BLaER1 treated with 17β-estradiol and CSF1 and Interleukin-3, amounts not matched to agents 10 nM and 100 nM (cell line): Measurements from ENCODE around the gene EID2.

ENCODE experiments used
- H3K27ac ChIP-seq, 11 experiments: shearing (Covaris generic); formaldehyde crosslinking; 2 replicates each; pipeline ENCODE4 v1.8.1; 2022
- H3K27me3 ChIP-seq, 11 experiments: shearing (Covaris generic); formaldehyde crosslinking; 2 replicates each; pipeline ENCODE4 v1.8.1; 2022
- H3K36me3 ChIP-seq, 11 experiments: shearing (Covaris generic); formaldehyde crosslinking; 2 replicates each; pipeline ENCODE4 v1.8.1; 2022
- H3K4me1 ChIP-seq, 10 experiments: shearing (Covaris generic); formaldehyde crosslinking; 2 replicates each; pipeline ENCODE4 v1.8.1; 2022
- H3K4me2 ChIP-seq, 11 experiments: shearing (Covaris generic); formaldehyde crosslinking; 2 replicates each; pipeline ENCODE4 v1.8.1; 2022
- H3K4me3 ChIP-seq, 10 experiments: shearing (Covaris generic); formaldehyde crosslinking; 2 replicates each; pipeline ENCODE4 v1.8.1; 2022
- H3K9ac ChIP-seq, 11 experiments: shearing (Covaris generic); formaldehyde crosslinking; 2 replicates each; pipeline ENCODE4 v1.8.1; 2022
- H3K9me3 ChIP-seq, 11 experiments: shearing (Covaris generic); formaldehyde crosslinking; replicated peaks in 1 of 11; 2 replicates each; pipeline ENCODE4 v1.8.1; 2022
- H4K20me1 ChIP-seq, 11 experiments: shearing (Covaris generic); formaldehyde crosslinking; 2 replicates each; pipeline ENCODE4 v1.8.1; 2022
- Cebpa-rat ChIP-seq, 11 experiments: shearing (Covaris generic); IDR thresholded peaks; 2 replicates each; pipeline ENCODE4 v1.8.1; 2022

EID2 gene

DNA sequence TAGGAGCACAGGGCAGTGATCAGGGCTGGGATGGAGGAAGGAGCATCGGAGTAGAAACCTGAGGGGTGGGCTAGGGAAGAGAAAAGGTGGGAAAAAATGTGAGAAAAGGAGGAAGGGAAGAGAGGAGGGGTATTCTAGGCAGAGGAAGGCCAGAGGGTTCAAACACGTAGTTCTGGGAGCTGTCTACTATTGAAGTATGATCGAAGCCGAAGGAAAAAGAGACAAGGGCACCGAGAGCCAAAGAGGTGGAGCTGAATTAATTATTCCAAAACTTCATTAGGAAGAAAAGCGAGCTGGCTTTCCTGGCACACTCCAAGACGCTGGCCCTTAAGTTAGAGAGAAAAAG is 33.4 kb downstream of the EID2 start:
- Histone ChIP-seq H3K4me3 (peak overlapping the region; percentile 49 to 71 (median 62)), H3K27me3 (peaks cover 38 to 52% (median 46%) of the 10 kb centered on the region in 11 experiments), H3K9ac (peak overlapping the region in 7 of 11 experiments; percentile 45 to 65 (median 53); a peak in 11 of 22 replicates), H4K20me1 (peaks cover 0 to 9% (median 0%) of the 10 kb centered on the region in 11 experiments; a peak in 3 of 22 replicates), H3K4me2 (peak overlapping the region; percentile 62 to 87 (median 80)), H3K4me1 (peaks cover 0 to 15% (median 13%) of the 10 kb centered on the region in 10 experiments; a peak in 7 of 20 replicates), H3K36me3 (peaks cover 0 to 8% (median 0%) of the 10 kb centered on the region in 11 experiments; a peak in 1 of 22 replicates), H3K27ac (no peak overlapping the region), H3K9me3 (no peaks in the 10 kb centered on the region)
- no peak for TF ChIP-seq Cebpa-rat (IDR thresholded peaks at IDR 0.05)

DNA sequence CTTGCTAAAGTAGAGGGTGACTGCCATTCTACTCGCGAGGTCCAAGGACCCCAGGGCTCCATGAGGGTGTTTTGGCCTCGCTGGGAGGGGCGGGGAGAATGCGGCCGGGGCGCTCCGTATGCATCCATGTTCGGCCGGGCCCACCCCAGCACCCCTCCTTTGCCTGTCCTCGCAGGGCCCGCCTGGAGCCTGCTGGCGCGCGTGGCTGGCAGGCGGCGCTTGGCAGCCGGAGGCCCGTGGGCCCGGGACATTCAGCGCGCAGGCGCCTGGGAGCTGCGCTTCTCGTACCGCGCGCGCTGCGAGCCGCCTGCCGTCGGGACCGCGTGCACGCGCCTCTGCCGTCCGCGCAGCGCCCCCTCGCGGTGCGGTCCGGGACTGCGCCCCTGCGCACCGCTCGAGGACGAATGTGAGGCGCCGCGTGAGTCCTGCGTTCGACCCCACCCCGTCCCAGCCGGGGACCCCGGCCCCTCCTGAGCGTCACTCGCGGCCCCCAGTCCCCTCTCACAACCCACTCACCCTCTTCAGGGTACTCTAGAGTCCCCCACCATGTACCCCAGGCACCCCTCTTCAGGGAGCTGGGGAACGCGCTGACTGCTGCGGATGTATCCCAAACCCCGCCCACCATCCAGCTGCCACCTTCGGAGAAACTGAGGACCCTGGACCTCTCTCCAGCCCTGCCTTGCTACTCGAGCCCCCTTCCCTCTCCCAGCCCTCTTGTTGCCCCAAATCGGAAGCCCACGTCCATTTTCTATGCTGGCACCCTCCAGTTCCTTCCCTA is 37.1 kb downstream of the EID2 start:
- H3K4me1 ChIP-seq: peaks cover 6 to 37% (median 28%) of the 10 kb centered on the region in 10 experiments; a peak in 18 of 20 replicates
- no peak overlapping the region for H3K9ac ChIP-seq
- no peak for TF ChIP-seq Cebpa-rat (IDR thresholded peaks at IDR 0.05)
- H3K27me3 ChIP-seq: peaks cover 32 to 59% (median 38%) of the 10 kb centered on the region in 11 experiments
- peaks cover 0 to 8% (median 0%) of the 10 kb centered on the region in 11 experiments; a peak in 1 of 22 replicates for H3K36me3 ChIP-seq
- H4K20me1 ChIP-seq: peaks cover 0 to 9% (median 0%) of the 10 kb centered on the region in 11 experiments; a peak in 3 of 22 replicates
- H3K4me2 ChIP-seq: peak overlapping the region in 2 of 11 experiments; percentile 29 to 35; a peak in 1 of 22 replicates
- H3K9me3 ChIP-seq: no peaks in the 10 kb centered on the region
- H3K4me3 ChIP-seq: no peak overlapping the region
- no peak overlapping the region for H3K27ac ChIP-seq

DNA sequence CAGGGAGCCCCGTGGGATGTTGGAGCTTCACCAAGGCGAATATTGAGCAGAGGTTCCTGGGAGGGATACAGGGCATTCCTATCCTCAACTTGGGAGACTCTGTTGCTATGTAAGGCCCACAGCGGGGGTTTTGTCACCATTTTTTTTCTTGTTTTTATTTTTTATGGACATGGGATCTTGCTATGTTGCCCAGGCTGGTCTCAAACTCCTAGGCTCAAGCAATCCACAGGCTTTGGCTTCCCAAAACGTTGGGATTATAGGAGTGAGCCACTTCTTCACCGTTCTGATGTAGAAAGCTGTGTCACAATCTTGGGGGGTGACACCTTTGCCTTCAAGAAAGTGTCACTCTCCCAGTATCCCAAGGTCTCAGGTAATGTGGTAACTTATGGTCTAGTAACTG is 38.6 kb downstream of the EID2 start:
- no peak overlapping the region for H3K4me2 ChIP-seq
- H3K9ac ChIP-seq: no peak overlapping the region
- no peaks in the 10 kb centered on the region for H3K9me3 ChIP-seq
- H3K36me3 ChIP-seq: peaks cover 0 to 8% (median 0%) of the 10 kb centered on the region in 11 experiments; a peak in 1 of 22 replicates
- H3K27me3 ChIP-seq: peaks cover 18 to 44% (median 23%) of the 10 kb centered on the region in 11 experiments
- H3K4me1 ChIP-seq: peaks cover 6 to 35% (median 23%) of the 10 kb centered on the region in 10 experiments; a peak in 18 of 20 replicates
- H3K4me3 ChIP-seq: no peak overlapping the region
- H4K20me1 ChIP-seq: peaks cover 0 to 6% (median 0%) of the 10 kb centered on the region in 11 experiments; a peak in 1 of 22 replicates
- TF ChIP-seq Cebpa-rat (IDR thresholded peaks at IDR 0.05): no peak
- H3K27ac ChIP-seq: no peak overlapping the region

DNA sequence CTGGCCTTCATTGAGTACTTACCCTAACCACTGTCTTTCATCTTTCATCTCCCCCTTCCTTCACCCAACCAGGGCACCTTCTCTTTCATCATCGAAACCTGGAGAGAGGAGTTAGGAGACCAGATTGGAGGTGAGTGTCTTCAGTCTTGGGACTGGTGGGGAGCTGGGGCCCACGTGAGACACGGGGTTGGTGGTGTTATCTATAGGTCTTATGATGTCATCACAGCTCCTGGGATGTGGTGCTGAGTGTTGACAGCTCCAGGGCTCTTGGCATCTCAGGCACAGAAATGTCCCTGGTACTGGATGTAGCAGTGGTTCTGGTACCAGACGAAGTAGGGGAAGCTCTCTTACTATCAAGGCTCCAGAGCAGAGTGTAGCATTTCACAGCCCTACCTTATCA is 39.4 kb downstream of the EID2 start:
- Histone ChIP-seq H3K9ac (no peak overlapping the region), H3K27me3 (peaks cover 10 to 36% (median 15%) of the 10 kb centered on the region in 11 experiments), H4K20me1 (peaks cover 0 to 6% (median 0%) of the 10 kb centered on the region in 11 experiments; a peak in 1 of 22 replicates), H3K4me3 (no peak overlapping the region), H3K36me3 (peaks cover 0 to 5% (median 0%) of the 10 kb centered on the region in 11 experiments; a peak in 1 of 22 replicates), H3K4me2 (peak overlapping the region in 2 of 11 experiments; percentile 91 to 95; a peak in 1 of 22 replicates), H3K4me1 (peaks cover 6 to 35% (median 23%) of the 10 kb centered on the region in 10 experiments; a peak in 18 of 20 replicates), H3K9me3 (no peaks in the 10 kb centered on the region), H3K27ac (no peak overlapping the region)
- no peak for TF ChIP-seq Cebpa-rat (IDR thresholded peaks at IDR 0.05)

DNA sequence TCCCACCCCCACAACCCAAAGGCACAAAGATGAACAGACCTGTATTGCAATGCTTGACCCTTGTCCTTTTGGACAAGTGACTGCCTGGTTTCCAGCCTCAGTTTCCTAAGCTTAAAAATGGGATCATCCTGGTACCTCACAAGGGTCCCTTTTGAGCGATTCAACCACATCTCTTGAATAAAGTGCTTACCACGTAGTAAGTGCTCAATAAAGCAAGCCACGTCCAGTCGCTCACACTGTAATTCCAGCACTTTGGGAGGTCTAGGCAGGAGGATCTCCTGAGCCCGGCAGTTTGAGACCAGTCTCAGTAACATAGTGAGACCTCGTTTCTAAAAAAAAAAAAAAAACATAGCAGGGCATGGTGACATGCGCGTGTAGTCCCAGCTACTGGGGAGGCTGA is 40.0 kb downstream of the EID2 start:
- H3K36me3 ChIP-seq: peaks cover 0 to 4% (median 0%) of the 10 kb centered on the region in 11 experiments; a peak in 1 of 22 replicates
- peak overlapping the region in 8 of 11 experiments; percentile 91 to 100 (median 98); a peak in 14 of 22 replicates for H3K4me2 ChIP-seq
- H3K27me3 ChIP-seq: peaks cover 4 to 30% (median 10%) of the 10 kb centered on the region in 11 experiments; a peak in 16 of 22 replicates
- no peak overlapping the region for H3K27ac ChIP-seq
- no peak for TF ChIP-seq Cebpa-rat (IDR thresholded peaks at IDR 0.05)
- peak overlapping the region in 4 of 11 experiments; percentile 71 to 81 (median 80); a peak in 4 of 22 replicates for H3K9ac ChIP-seq
- H3K9me3 ChIP-seq: no peaks in the 10 kb centered on the region
- H4K20me1 ChIP-seq: peaks cover 0 to 6% (median 0%) of the 10 kb centered on the region in 11 experiments; a peak in 1 of 22 replicates
- peaks cover 6 to 35% (median 23%) of the 10 kb centered on the region in 10 experiments; a peak in 18 of 20 replicates for H3K4me1 ChIP-seq
- peak overlapping the region in 4 of 10 experiments; percentile 68 to 75 (median 71); a peak in 4 of 20 replicates for H3K4me3 ChIP-seq

DNA sequence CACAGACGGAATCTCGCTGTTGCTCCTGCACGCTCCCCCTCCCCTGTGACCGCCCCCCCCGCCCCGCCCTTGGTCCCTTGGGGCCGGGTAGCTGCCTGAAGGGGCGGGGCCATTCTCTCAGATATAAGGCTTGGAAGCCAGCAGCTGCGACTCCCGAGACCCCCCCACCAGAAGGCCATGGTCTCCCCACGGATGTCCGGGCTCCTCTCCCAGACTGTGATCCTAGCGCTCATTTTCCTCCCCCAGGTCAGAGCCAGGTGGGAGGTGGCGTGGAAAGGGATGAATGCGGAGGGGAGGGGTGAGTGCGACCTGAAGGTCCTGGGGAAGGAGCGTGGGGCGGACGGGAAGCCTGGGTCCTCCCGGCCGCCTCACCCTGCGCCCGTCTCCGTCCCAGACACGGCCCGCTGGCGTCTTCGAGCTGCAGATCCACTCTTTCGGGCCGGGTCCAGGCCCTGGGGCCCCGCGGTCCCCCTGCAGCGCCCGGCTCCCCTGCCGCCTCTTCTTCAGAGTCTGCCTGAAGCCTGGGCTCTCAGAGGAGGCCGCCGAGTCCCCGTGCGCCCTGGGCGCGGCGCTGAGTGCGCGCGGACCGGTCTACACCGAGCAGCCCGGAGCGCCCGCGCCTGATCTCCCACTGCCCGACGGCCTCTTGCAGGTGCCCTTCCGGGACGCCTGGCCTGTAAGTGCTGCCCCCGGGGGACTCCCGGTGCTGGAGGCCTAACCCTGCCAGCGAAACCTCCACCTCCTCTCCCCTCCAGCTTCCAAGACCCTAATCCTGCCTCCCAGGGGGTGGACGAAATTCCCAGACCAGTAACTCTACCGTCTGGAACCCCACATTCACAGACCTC is 40.9 kb downstream of the EID2 start, which contains the start of gene DLL3:
Gene DLL3, plus strand, starts transcription at position 150 of the 845 bp plus-strand sequence. Its CDS starts 28 bp downstream, at position 178.
- H3K4me2 ChIP-seq: peak within 1 kb of the TSS; percentile 91 to 100 (median 97)
- TF ChIP-seq Cebpa-rat (IDR thresholded peaks at IDR 0.05): no peak
- H3K9me3 ChIP-seq: no peaks in the 10 kb centered on the region
- peaks cover 0 to 2% (median 0%) of the 10 kb centered on the region in 11 experiments; a peak in 1 of 22 replicates for H3K36me3 ChIP-seq
- peak within 1 kb of the TSS in 10 of 11 experiments; percentile 48 to 81 (median 68); a peak in 20 of 22 replicates for H3K9ac ChIP-seq
- peaks cover 3 to 23% (median 10%) of the 10 kb centered on the region in 11 experiments; a peak in 14 of 22 replicates for H3K27me3 ChIP-seq
- peak within 1 kb of the TSS in 7 of 11 experiments; percentile 28 to 66 (median 43); a peak in 13 of 22 replicates for H3K27ac ChIP-seq
- H4K20me1 ChIP-seq: peaks cover 0 to 4% (median 0%) of the 10 kb centered on the region in 11 experiments; a peak in 1 of 22 replicates
- peak within 1 kb of the TSS; percentile 50 to 75 (median 68) for H3K4me3 ChIP-seq
- H3K4me1 ChIP-seq: peaks cover 6 to 42% (median 25%) of the 10 kb centered on the region in 10 experiments; a peak in 18 of 20 replicates

DNA sequence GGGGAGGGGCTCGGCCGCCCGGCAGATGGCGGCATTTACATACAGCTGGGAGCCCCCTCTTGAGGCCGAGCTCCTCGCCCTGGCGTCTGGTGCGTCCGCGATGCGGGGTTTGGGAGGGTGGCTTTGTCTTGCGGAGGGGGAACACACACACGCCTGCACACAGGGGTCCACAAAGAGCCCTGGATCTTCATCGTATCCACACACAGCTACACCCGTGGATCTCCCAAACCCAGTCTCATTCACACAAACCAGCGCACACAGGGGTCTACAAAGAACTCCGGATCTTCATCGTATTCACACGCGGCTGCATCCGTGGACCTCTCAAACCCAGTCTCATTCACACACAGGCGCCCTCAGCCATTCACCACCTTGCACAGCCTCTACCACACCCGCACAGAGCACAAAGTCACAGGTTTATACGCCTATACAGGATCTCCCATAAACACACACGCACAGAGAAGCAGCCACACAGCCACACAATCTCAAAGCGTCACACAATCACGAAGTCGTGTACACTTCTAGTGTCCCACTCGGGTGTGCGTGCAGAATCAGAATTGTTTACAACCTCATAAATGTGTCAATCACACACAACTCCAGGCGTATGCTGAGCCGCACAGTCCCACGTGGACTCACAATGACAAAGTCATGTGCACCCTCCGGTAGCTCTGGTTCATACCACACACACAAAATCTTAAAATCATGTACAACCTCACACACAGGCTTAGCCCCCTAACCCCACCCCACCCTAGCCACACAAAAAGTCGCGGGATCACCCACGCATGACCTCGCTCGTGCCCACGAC is 41.8 kb downstream of the EID2 start:
- 0 out of 22 replicates have a peak, but pooled peaks cover 0 to 1% (median 0%) of the 10 kb centered on the region in 11 experiments for H3K36me3 ChIP-seq
- TF ChIP-seq Cebpa-rat (IDR thresholded peaks at IDR 0.05): no peak
- no peaks in the 10 kb centered on the region for H3K9me3 ChIP-seq
- peak overlapping the region; percentile 47 to 75 (median 68) for H3K4me3 ChIP-seq
- no peaks in the 10 kb centered on the region for H4K20me1 ChIP-seq
- H3K9ac ChIP-seq: peak overlapping the region in 10 of 11 experiments; percentile 8 to 80 (median 57); a peak in 19 of 22 replicates
- peak overlapping the region in 7 of 11 experiments; percentile 3 to 57 (median 41); a peak in 11 of 22 replicates for H3K27ac ChIP-seq
- peaks cover 6 to 42% (median 25%) of the 10 kb centered on the region in 10 experiments; a peak in 18 of 20 replicates for H3K4me1 ChIP-seq
- H3K4me2 ChIP-seq: peak overlapping the region; percentile 91 to 100 (median 97)
- peaks cover 3 to 23% (median 10%) of the 10 kb centered on the region in 11 experiments; a peak in 14 of 22 replicates for H3K27me3 ChIP-seq
